Endodermal cell (in vitro differentiated cells): ENCODE measurements around the gene ASCC3. TPM values are rescaled to one million over a fixed set of nuclear protein-coding genes. Genes with fewer than 3 reads are reported as not detected.

Experiments
- DNase-seq: peaks from one replicate; pipeline ENCODE4 v3.0.0-alpha.2; 2017
- H3K27ac ChIP-seq: 2 replicates; pipeline ENCODE4 v1.5.1; 2013; ENCODE audit warnings: mild to moderate bottlenecking, low read depth, low read length, moderate library complexity
- H3K27me3 ChIP-seq: 2 replicates; pipeline ENCODE4 v1.6.1; 2013; ENCODE audit warnings: mild to moderate bottlenecking, low read length, moderate library complexity; ENCODE audit not compliant: insufficient read depth, control insufficient read depth, poor library complexity, severe bottlenecking
- H3K36me3 ChIP-seq: 2 replicates; pipeline ENCODE4 v1.7.0; 2013; ENCODE audit warnings: mild to moderate bottlenecking, low read length, moderate library complexity; ENCODE audit not compliant: control insufficient read depth, insufficient read depth
- H3K4me1 ChIP-seq: one replicate; pipeline ENCODE4 v1.7.0; 2013; ENCODE audit warnings: low read length; ENCODE audit not compliant: control insufficient read depth, insufficient read depth
- H3K4me3 ChIP-seq: 2 replicates; pipeline ENCODE4 v1.5.1; 2013; ENCODE audit warnings: mild to moderate bottlenecking, low read length, moderate library complexity
- H3K9ac ChIP-seq: 2 replicates; pipeline ENCODE4 v1.6.1; 2013; ENCODE audit warnings: mild to moderate bottlenecking, low read length, moderate library complexity; ENCODE audit not compliant: poor library complexity, severe bottlenecking; ENCODE audit errors: extremely low read depth
- H3K9me3 ChIP-seq: 2 replicates; pipeline ENCODE4 v1.6.1; 2013; ENCODE audit warnings: mild to moderate bottlenecking, low read length, moderate library complexity; ENCODE audit not compliant: control insufficient read depth
- H3K27ac Mint-ChIP-seq: 2 replicates; pipeline ENCODE4 v1.8.0; 2020; ENCODE audit warnings: mixed read lengths
- H3K27me3 Mint-ChIP-seq: 2 replicates; pipeline ENCODE4 v1.8.0; 2021; ENCODE audit warnings: mild to moderate bottlenecking, mixed read lengths; ENCODE audit not compliant: insufficient read depth
- H3K36me3 Mint-ChIP-seq: 2 replicates; pipeline ENCODE4 v1.8.0; 2020; ENCODE audit warnings: low read depth, mixed read lengths
- H3K4me1 Mint-ChIP-seq: 2 replicates; pipeline ENCODE4 v1.8.0; 2020; ENCODE audit warnings: mixed read lengths
- H3K4me3 Mint-ChIP-seq: 2 replicates; pipeline ENCODE4 v1.8.0; 2020; ENCODE audit warnings: mild to moderate bottlenecking, moderate library complexity, mixed read lengths
- H3K9me3 Mint-ChIP-seq: 2 replicates; pipeline ENCODE4 v1.8.0; 2020; ENCODE audit warnings: mild to moderate bottlenecking, mixed read lengths
- CTCF ChIP-seq: fragments of 200-600 bp; sonication (generic); conservative IDR thresholded peaks from 2 replicates; pipeline ENCODE4 v1.5.0; 2021; ENCODE audit warnings: antibody characterized with exemption, mild to moderate bottlenecking
- whole genome bisulfite sequencing, 2 experiments: methylation state at CpG; one replicate each; pipeline versions ENCODE4 v1.1.5 to v1.1.7; 2013; ENCODE audit warnings: missing lambda C conversion rate in 2 of 2, mixed read lengths in 1 of 2; ENCODE audit not compliant: insufficient coverage in 1 of 2, insufficient read length in 1 of 2; 5-methylcytosine and 5-hydroxymethylcytosine counted together
- total RNA-seq, 2 donors: library from RNA; stranded (reverse); fragmentation: NEBNext Ultra II Directional in 1 of 2; extraction: Animal tissue kit (Norgen Biotek cat#: 25700) in 1 of 2; gene quantifications; 2 replicates in 1 of 2; 3 replicates in 1 of 2; pipeline ENCODE4 v1.2.1, GENCODE V29; 2021

The ASCC3 gene
- total RNA-seq, 2 donors from 2014 or later, result 40.0 to 41.1 TPM

GRCh38 chr6:100671740-100672139, 209.4 kb downstream of the ASCC3 start:
- peaks cover 2% of the 10 kb centered on the region for H3K9me3 Mint-ChIP-seq
- DNase-seq, result no peak
- Histone ChIP-seq H3K36me3 (no peaks in the 10 kb centered on the region), H3K27me3 (no peaks in the 10 kb centered on the region), H3K4me1 (no peaks in the 10 kb centered on the region), H3K9ac (no peak overlapping the region), H3K27ac (no peak overlapping the region), H3K9me3 (no peaks in the 10 kb centered on the region), H3K4me3 (no peak overlapping the region)
- H3K27ac Mint-ChIP-seq, result no peak overlapping the region
- peaks cover 5% of the 10 kb centered on the region for H3K4me1 Mint-ChIP-seq
- peaks cover 2% of the 10 kb centered on the region for H3K36me3 Mint-ChIP-seq
- H3K4me3 Mint-ChIP-seq, result no peak overlapping the region
- no peak for TF ChIP-seq CTCF
- no peaks in the 10 kb centered on the region for H3K27me3 Mint-ChIP-seq

GRCh38 chr6:100670056-100670455, 211.1 kb downstream of the ASCC3 start:
- no peaks in the 10 kb centered on the region for H3K27me3 ChIP-seq
- H3K4me1 ChIP-seq, result no peaks in the 10 kb centered on the region
- no peak overlapping the region for H3K27ac ChIP-seq
- no peak overlapping the region for H3K4me3 ChIP-seq
- no peaks in the 10 kb centered on the region for H3K36me3 ChIP-seq
- Mint-ChIP-seq H3K27ac (no peak overlapping the region), H3K4me1 (peaks cover 5% of the 10 kb centered on the region), H3K36me3 (peaks cover 2% of the 10 kb centered on the region), H3K4me3 (no peak overlapping the region), H3K9me3 (peaks cover 2% of the 10 kb centered on the region), H3K27me3 (no peaks in the 10 kb centered on the region)
- no peak overlapping the region for H3K9ac ChIP-seq
- H3K9me3 ChIP-seq, result no peaks in the 10 kb centered on the region
- WGBS, 2 experiments, result 80 to 100% methylated on average over 1 to 2 of the region's 2 CpGs
- DNase-seq, result no peak
- TF ChIP-seq CTCF, result no peak

GRCh38 chr6:100665041-100665380, 216.1 kb downstream of the ASCC3 start:
- Mint-ChIP-seq H3K4me1 (no peaks in the 10 kb centered on the region), H3K27me3 (no peaks in the 10 kb centered on the region), H3K36me3 (no peaks in the 10 kb centered on the region), H3K4me3 (no peak overlapping the region), H3K9me3 (no peaks in the 10 kb centered on the region), H3K27ac (no peak overlapping the region)
- H3K9me3 ChIP-seq, result no peaks in the 10 kb centered on the region
- DNase-seq, result no peak
- H3K27me3 ChIP-seq, result no peaks in the 10 kb centered on the region
- 0% methylated on average over 1 of the region's 1 CpG; no CpG with 5 or more reads in 1 of the 2 experiments for WGBS, 2 experiments
- H3K4me3 ChIP-seq, result no peak overlapping the region
- H3K4me1 ChIP-seq, result no peaks in the 10 kb centered on the region
- no peak overlapping the region for H3K9ac ChIP-seq
- no peak overlapping the region for H3K27ac ChIP-seq
- no peak for TF ChIP-seq CTCF
- peaks cover 4% of the 10 kb centered on the region for H3K36me3 ChIP-seq
